GM12872 (cell line): ENCODE results near the gene BCAS4.

Source experiments
- TF ChIP-seq, protein P1 (sequence below): IDR thresholded peaks from 3 replicates; pipeline ENCODE4 v1.5.1; 2011; ENCODE audit warnings: low read depth, mild to moderate bottlenecking, low read length, moderate library complexity; ENCODE audit not compliant: insufficient read depth

The BCAS4 gene

GRCh38 chr20:50879649-50880550, 85.0 kb downstream of the BCAS4 start:
- TF ChIP-seq, protein P1, sequence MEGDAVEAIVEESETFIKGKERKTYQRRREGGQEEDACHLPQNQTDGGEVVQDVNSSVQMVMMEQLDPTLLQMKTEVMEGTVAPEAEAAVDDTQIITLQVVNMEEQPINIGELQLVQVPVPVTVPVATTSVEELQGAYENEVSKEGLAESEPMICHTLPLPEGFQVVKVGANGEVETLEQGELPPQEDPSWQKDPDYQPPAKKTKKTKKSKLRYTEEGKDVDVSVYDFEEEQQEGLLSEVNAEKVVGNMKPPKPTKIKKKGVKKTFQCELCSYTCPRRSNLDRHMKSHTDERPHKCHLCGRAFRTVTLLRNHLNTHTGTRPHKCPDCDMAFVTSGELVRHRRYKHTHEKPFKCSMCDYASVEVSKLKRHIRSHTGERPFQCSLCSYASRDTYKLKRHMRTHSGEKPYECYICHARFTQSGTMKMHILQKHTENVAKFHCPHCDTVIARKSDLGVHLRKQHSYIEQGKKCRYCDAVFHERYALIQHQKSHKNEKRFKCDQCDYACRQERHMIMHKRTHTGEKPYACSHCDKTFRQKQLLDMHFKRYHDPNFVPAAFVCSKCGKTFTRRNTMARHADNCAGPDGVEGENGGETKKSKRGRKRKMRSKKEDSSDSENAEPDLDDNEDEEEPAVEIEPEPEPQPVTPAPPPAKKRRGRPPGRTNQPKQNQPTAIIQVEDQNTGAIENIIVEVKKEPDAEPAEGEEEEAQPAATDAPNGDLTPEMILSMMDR = no peak

GRCh38 chr20:50883856-50884255, 89.0 kb downstream of the BCAS4 start:
- TF ChIP-seq, protein P1 = no peak

DNA sequence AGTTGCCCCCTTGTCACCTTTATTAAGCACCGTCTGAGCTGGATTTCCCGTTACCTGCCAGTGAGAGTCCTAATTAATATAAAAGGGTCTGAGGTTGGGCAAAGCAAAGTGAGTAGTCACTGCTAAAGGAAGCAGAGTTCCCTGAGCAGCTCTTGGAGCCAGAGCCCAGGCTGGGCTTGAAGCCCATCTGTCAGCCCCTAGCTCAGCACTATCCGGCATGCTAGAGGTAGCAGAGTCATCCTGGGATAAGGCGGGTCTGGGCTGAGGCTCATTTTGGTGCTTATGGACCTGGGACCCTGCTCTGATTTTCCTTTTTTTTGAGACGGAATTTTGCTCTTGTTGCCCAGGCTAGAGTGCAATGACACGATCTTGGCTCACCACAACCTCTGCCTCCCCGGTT, 90.2 kb downstream of the BCAS4 start:
- TF ChIP-seq, protein P1 = no peak

- TF ChIP-seq, protein P1 = no peak
Measured at GRCh38 chr20:50885781-50886180, 90.9 kb downstream of the BCAS4 start.

DNA sequence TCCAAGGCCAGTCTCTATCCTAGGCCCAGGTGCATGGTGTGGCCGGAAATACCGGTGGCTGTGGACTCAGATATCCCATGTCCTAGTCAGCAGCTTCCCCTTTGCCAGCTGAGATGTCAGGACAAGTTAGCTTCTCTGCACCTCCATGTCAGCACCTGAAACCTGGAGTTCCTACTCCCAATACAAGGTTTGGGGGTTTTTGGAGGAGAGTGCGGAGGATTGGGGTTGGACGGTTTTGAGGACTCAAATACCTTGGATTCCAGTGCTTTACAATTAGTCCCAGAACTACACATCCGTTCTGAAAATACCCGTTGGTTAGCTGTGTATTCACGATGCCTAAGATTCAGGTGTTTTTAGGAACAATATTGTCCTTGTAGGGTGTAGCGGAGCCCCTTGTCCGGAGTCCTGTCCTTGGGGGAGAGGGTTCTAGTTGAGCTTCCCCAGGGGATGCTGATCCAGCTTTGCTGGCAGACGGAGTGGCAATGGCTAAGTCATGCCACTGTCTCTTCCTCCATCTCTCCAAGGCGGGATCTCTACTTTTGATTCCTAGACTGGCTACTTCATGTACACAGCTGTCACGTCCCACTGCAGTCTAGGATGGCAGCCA, 91.4 kb downstream of the BCAS4 start:
- TF ChIP-seq, protein P1 = no peak

DNA sequence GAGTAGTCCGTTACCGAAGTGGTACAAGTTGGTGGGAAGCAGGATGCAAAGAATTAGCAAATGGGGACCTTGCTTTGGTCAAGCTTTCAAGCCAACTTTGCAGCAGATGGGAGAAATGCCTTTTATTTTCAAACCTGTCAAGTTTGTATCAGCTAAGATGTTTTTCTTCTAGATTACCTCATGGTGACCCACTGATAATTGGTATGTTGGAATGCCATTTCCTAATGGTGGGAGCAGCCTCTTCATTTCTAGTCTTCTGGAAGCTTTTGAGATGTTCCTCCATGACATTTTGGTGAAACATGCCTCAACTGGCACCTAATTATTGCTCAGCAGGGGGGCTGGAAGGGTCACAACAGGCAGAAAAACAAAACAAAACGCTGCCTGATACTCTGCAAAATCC, 92.7 kb downstream of the BCAS4 start:
- TF ChIP-seq, protein P1 = no peak

GRCh38 chr20:50891138-50891537, 96.3 kb downstream of the BCAS4 start:
- TF ChIP-seq, protein P1 = no peak
